Gastroesophageal sphincter (tissue), 3 donors: ENCODE measurements around the gene MMEL1.

Experiments used
- CTCF ChIP-seq, 4 experiments: fragments of 200-600 bp in 2 of 4; fragments of 450-650 bp in 2 of 4; sonication (generic) in 1 of 4; IDR thresholded peaks; one replicate each; pipeline ENCODE4 v1.5.1; 2017 to 2019; ENCODE audit warnings: antibody characterized with exemption in 4 of 4, mild to moderate bottlenecking in 2 of 4, moderate library complexity in 2 of 4
- EP300 ChIP-seq: sonication (generic); formaldehyde crosslinking; IDR thresholded peaks from one replicate; pipeline ENCODE4 v1.6.1; 2017; ENCODE audit warnings: antibody characterized with exemption, mild to moderate bottlenecking

GRCh38 chr1:2595812-2596529 is 36.8 kb downstream of the MMEL1 start:
- TF ChIP-seq CTCF (IDR thresholded peaks at IDR 0.05) (no peak), EP300 (no peak)
